ENCODE data around the gene ZNF385B.
A peak's percentile ranks its signal among the peaks of the same experiment; 100 is the strongest.
"Not testable (repeated sequence)": the region's sequence is repeated elsewhere in the genome, so short reads cannot be mapped to it uniquely, and the experiment has no call there.

The ZNF385B gene

GRCh38 chr2:179631769-179632385 lies 229.5 kb downstream of the ZNF385B start:
- not testable (repeated sequence) for DNase-seq (ENCODE audit: low read depth in 2 of 2)

- not testable (repeated sequence) for DNase-seq (ENCODE audit: low read depth in 2 of 2)
These were observed 231.6 kb downstream of the ZNF385B start for GRCh38 chr2:179629776-179630175.

GRCh38 chr2:179626261-179626660 lies 235.2 kb downstream of the ZNF385B start:
- DNase-seq (ENCODE audit: low read depth in 2 of 2) = no peak

- DNase-seq (ENCODE audit: low read depth in 2 of 2) = no peak
These were observed 238.6 kb downstream of the ZNF385B start for GRCh38 chr2:179622635-179623300.

GRCh38 chr2:179622112-179622511 lies 239.3 kb downstream of the ZNF385B start:
- no peak for DNase-seq (ENCODE audit: low read depth in 2 of 2)

- no peak for DNase-seq (ENCODE audit: low read depth in 2 of 2)
These were observed 241.4 kb downstream of the ZNF385B start for GRCh38 chr2:179619947-179620467.

- DNase-seq (ENCODE audit: low read depth in 2 of 2) = no peak
These were observed 247.3 kb downstream of the ZNF385B start for GRCh38 chr2:179614121-179614520.

- no peak for DNase-seq (ENCODE audit: low read depth in 2 of 2)
These were observed 247.7 kb downstream of the ZNF385B start for GRCh38 chr2:179613701-179614100.

- DNase-seq (ENCODE audit: low read depth in 2 of 2) = no peak
These were observed 248.1 kb downstream of the ZNF385B start for GRCh38 chr2:179613299-179613651.

GRCh38 chr2:179612591-179613298 lies 248.7 kb downstream of the ZNF385B start:
- DNase-seq (ENCODE audit: low read depth in 2 of 2) = peak in 1 of 2 experiments; percentile 23

- peak; percentile 36 to 39 for DNase-seq (ENCODE audit: low read depth in 2 of 2)
These were observed 249.3 kb downstream of the ZNF385B start for GRCh38 chr2:179612108-179612507.

- DNase-seq (ENCODE audit: low read depth in 2 of 2) = no peak
These were observed 255.3 kb downstream of the ZNF385B start for GRCh38 chr2:179606141-179606540.

- no peak for DNase-seq (ENCODE audit: low read depth in 2 of 2)
These were observed 256.1 kb downstream of the ZNF385B start for GRCh38 chr2:179605341-179605740.

GRCh38 chr2:179604598-179604997 lies 256.8 kb downstream of the ZNF385B start:
- DNase-seq (ENCODE audit: low read depth in 2 of 2) = no peak

- DNase-seq (ENCODE audit: low read depth in 2 of 2) = no peak
These were observed 259.0 kb downstream of the ZNF385B start for GRCh38 chr2:179602452-179602851.

GRCh38 chr2:179596018-179596417 lies 265.4 kb downstream of the ZNF385B start:
- DNase-seq (ENCODE audit: low read depth in 2 of 2) = peak; percentile 27 to 37

- DNase-seq (ENCODE audit: low read depth in 2 of 2) = no peak
These were observed 266.1 kb downstream of the ZNF385B start for GRCh38 chr2:179595284-179595683.

GRCh38 chr2:179594268-179595112 lies 266.9 kb downstream of the ZNF385B start:
- no peak for DNase-seq (ENCODE audit: low read depth in 2 of 2)

GRCh38 chr2:179593323-179593722 lies 268.1 kb downstream of the ZNF385B start:
- DNase-seq (ENCODE audit: low read depth in 2 of 2) = no peak

GRCh38 chr2:179592167-179592936 lies 269.1 kb downstream of the ZNF385B start:
- DNase-seq (ENCODE audit: low read depth in 2 of 2) = peak; percentile 12 to 23

GRCh38 chr2:179591690-179592089 lies 269.7 kb downstream of the ZNF385B start:
- DNase-seq (ENCODE audit: low read depth in 2 of 2) = no peak
